ENCODE results near the gene MCIDAS. TPM values are rescaled to one million over a fixed set of nuclear protein-coding genes. Genes with fewer than 3 reads are reported as not detected.

MCIDAS gene
- total RNA-seq, 1 experiment from 2014 or later, result 0.39 TPM

DNA sequence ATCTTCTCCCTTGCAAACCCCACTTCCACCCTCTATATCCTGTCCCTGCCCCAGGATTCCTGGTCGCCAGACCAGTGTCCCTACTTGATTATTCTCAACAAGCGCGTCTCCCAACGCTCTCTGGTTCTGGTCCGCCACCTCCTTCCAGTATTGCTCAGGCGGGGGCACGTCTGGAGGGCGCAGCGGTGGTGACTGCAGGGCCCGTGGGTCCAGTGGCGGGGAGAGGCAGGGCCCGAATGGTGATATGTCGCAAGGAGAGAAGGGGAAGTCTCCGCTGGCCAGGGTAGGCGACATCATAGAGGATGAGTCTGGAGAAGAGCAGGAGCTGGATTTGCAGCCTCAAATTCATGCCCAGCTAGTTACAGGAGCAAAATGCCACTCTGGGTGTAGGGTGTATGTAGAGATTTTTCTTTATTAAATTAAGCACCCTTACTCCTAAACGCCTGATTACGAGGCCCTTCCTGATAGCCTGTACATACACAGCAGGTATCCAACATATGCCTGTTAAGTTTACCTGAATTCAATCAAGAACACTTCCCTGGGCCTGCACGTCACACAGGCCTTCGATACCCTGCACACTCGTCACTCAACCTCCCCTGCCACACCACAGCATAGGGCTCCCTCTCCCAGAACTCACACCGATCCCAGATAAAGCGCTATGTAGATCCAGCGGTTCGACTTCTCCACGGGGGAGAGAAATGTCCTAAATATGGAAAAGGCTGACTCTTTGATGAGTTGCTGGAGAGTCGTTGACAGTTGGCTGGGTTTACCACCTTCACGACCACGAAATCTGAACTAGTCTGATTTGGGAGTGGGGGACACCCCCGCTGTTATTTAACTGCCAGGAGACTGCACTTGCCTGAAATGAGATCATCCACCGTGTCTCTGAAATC lies 4.8 kb downstream of the MCIDAS start:
- no peak overlapping the region for H3K27ac Mint-ChIP-seq

More for the DNA sequence above, 4.8 kb downstream of the MCIDAS start:
- WGBS (ENCODE audit: extremely low coverage, insufficient read length, low lambda C conversion rate), result no CpG with 5 or more reads among the region's 30 CpGs
- Histone ChIP-seq H2BK15ac (ENCODE audit: low read depth, low read length) (no peak overlapping the region), H3K9me3 (ENCODE audit: control insufficient read depth, low read depth, low read length) (no peaks in the 10 kb centered on the region), H3K27me3 (ENCODE audit: insufficient read depth, low read length) (peaks cover 64% of the 10 kb centered on the region), H3K9ac (ENCODE audit: extremely low read depth, insufficient read length, low read length) (no peak overlapping the region), H3K18ac (ENCODE audit: insufficient read length, low read depth, low read length) (no peak overlapping the region), H4K91ac (ENCODE audit: insufficient read length, low read depth, low read length) (no peak overlapping the region), H3T11ph (ENCODE audit: low read length) (no peak overlapping the region), H3K79me2 (ENCODE audit: insufficient read depth, low read length) (no peaks in the 10 kb centered on the region), H3K4me2 (ENCODE audit: insufficient read depth, insufficient read length, low read length) (peak overlapping the region; percentile 34), H3K14ac (ENCODE audit: insufficient read depth, low read length) (no peak overlapping the region), H3K23me2 (ENCODE audit: insufficient read length, low read depth, low read length, poor library complexity, severe bottlenecking) (peaks cover 6% of the 10 kb centered on the region), H3K4me1 (ENCODE audit: insufficient read depth, low read length) (no peaks in the 10 kb centered on the region), H3K56ac (ENCODE audit: insufficient read length, low read depth, low read length) (no peak overlapping the region), H3K23ac (ENCODE audit: insufficient read length, low read depth, low read length) (no peak overlapping the region), H3K4ac (ENCODE audit: low read depth, low read length) (no peak overlapping the region), H2BK5ac (ENCODE audit: insufficient read length, low read length) (no peak overlapping the region), H2AK5ac (ENCODE audit: insufficient read length, low read length) (no peak overlapping the region), H2BK20ac (ENCODE audit: low read depth, low read length, poor library complexity, severe bottlenecking) (no peak overlapping the region), H4K5ac (ENCODE audit: insufficient read length, low read depth, low read length) (no peak overlapping the region), H4K8ac (replicated peaks; ENCODE audit: insufficient read length, low read depth, low read length) (no peak overlapping the region), H4K20me1 (ENCODE audit: control insufficient read depth, insufficient read depth, insufficient read length) (no peaks in the 10 kb centered on the region), H3K79me1 (ENCODE audit: insufficient read depth, low read depth, low read length, poor library complexity, severe bottlenecking) (no peaks in the 10 kb centered on the region), H2BK120ac (ENCODE audit: low read depth, low read length, poor library complexity, severe bottlenecking) (no peak overlapping the region), H3K27ac (ENCODE audit: insufficient read length, low read depth, low read length) (no peak overlapping the region), H2AFZ (ENCODE audit: low read length) (no peak overlapping the region), H2BK12ac (ENCODE audit: insufficient read length, low read depth, low read length) (no peak overlapping the region)
- DNase-seq, result no peak
- Mint-ChIP-seq H3K9me3 (peaks cover 2 to 13% of the 10 kb centered on the region in 2 experiments; a peak in 3 of 5 replicates), H3K4me3 (peak overlapping the region; percentile 22 to 52), H3K27me3 (ENCODE audit: low read depth) (peaks cover 97% of the 10 kb centered on the region), H3K36me3 (ENCODE audit: insufficient read depth in 1 of 3, low read depth in 3 of 3) (no peaks in the 10 kb centered on the region; a peak in 1 of 7 replicates), H3K4me1 (peaks cover 22 to 29% of the 10 kb centered on the region in 2 experiments)
- TF ChIP-seq, protein P1, sequence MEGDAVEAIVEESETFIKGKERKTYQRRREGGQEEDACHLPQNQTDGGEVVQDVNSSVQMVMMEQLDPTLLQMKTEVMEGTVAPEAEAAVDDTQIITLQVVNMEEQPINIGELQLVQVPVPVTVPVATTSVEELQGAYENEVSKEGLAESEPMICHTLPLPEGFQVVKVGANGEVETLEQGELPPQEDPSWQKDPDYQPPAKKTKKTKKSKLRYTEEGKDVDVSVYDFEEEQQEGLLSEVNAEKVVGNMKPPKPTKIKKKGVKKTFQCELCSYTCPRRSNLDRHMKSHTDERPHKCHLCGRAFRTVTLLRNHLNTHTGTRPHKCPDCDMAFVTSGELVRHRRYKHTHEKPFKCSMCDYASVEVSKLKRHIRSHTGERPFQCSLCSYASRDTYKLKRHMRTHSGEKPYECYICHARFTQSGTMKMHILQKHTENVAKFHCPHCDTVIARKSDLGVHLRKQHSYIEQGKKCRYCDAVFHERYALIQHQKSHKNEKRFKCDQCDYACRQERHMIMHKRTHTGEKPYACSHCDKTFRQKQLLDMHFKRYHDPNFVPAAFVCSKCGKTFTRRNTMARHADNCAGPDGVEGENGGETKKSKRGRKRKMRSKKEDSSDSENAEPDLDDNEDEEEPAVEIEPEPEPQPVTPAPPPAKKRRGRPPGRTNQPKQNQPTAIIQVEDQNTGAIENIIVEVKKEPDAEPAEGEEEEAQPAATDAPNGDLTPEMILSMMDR (conservative IDR thresholded peaks at IDR 0.05), result no peak
